ENCODE results near the gene NDUFS7. TPM values are rescaled to one million over a fixed set of nuclear protein-coding genes. Genes with fewer than 3 reads are reported as not detected.

NDUFS7 gene
- total and polyA plus RNA-seq, 7 donors: 99.4 to 262 (median 156) TPM

DNA sequence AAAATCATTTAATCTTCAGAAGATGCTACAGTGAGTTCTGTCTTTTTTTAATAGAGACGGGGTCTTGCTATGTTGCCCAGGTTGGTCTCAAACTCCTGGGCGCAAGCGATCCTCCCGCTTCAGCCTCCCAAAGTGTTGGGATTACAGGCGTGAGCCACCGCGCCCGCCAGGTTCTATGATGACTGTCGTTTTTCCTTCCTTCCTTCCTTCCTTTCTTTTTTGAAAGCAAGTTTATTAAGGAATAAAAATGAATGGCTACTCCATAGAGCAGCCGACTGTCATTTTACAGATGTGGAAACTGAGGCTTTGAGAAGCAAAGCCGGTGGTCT is 18.1 kb downstream of the NDUFS7 start:
- H3K4me3 ChIP-seq: peak overlapping the region in 3 of 4 donors; percentile 52 to 70 (median 56)

DNA sequence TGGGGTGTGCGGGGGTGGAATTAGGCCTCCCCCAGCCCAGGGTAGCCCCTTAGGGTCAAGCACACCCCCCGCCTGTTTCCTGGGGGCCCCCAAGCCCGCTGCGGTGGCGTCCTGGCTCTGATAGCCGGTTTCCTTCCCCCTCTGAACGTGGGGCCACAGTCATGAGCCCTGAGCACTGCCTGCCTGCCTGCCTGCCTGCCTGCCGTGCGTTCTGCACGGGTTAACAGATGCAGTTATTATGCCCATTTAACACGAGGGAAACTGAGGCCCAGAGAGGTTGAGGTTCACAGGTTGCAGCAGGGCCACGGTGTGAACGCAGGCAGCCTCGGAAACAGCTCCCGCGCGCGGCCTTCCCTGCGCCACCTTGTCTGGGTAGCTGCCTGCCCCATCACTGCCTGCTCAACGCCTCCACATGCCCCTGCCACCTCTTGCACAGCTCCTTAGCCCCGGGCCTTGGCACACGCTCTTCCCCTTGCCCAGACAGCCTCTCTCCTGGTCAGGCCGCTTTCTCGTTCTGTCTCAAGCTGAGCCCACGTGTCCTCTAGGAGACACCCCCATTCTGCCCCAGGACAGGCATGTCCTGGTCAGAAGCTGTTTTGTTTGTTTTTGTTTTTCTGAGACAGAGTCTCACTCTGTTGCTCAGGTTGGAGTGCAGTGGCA is 18.8 kb downstream of the NDUFS7 start:
- DNase-seq: no peak
- H3K4me3 ChIP-seq: no peak overlapping the region
- H3K27ac ChIP-seq: no peak overlapping the region
- H3K36me3 ChIP-seq: no peaks in the 10 kb centered on the region
- H3K4me1 ChIP-seq: peaks cover 0 to 25% (median 22%) of the 10 kb centered on the region in 4 donors
- WGBS, 2 donors: 52% methylated on average over 25 of the region's 25 CpGs
- intact Hi-C loops (cut with DNase I): loop anchor here (5.0 kb wide), 1 partner anchor 85 kb away; no protein-coding TSS in a partner anchor
- H3K9me3 ChIP-seq: no peaks in the 10 kb centered on the region
- TF ChIP-seq POLR2AphosphoS5 (IDR thresholded peaks at IDR 0.05): no peak
- TF ChIP-seq EP300 (IDR thresholded peaks at IDR 0.05): no peak
- TF ChIP-seq POLR2A (IDR thresholded peaks at IDR 0.05): no peak
- TF ChIP-seq, protein P1, sequence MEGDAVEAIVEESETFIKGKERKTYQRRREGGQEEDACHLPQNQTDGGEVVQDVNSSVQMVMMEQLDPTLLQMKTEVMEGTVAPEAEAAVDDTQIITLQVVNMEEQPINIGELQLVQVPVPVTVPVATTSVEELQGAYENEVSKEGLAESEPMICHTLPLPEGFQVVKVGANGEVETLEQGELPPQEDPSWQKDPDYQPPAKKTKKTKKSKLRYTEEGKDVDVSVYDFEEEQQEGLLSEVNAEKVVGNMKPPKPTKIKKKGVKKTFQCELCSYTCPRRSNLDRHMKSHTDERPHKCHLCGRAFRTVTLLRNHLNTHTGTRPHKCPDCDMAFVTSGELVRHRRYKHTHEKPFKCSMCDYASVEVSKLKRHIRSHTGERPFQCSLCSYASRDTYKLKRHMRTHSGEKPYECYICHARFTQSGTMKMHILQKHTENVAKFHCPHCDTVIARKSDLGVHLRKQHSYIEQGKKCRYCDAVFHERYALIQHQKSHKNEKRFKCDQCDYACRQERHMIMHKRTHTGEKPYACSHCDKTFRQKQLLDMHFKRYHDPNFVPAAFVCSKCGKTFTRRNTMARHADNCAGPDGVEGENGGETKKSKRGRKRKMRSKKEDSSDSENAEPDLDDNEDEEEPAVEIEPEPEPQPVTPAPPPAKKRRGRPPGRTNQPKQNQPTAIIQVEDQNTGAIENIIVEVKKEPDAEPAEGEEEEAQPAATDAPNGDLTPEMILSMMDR (IDR thresholded peaks at IDR 0.05): no peak
- peaks cover 0 to 12% (median 5%) of the 10 kb centered on the region in 3 donors for H3K27me3 ChIP-seq

More for the DNA sequence above, 18.1 kb downstream of the NDUFS7 start:
- Histone ChIP-seq H3K36me3 (no peaks in the 10 kb centered on the region), H3K27ac (peak overlapping the region in 1 of 4 donors; percentile 39), H3K9me3 (no peaks in the 10 kb centered on the region), H3K4me1 (peaks cover 0 to 23% (median 21%) of the 10 kb centered on the region in 4 donors), H3K27me3 (peaks cover 0 to 12% (median 5%) of the 10 kb centered on the region in 3 donors)
- WGBS, 2 donors: 43 to 55% methylated on average over 11 of the region's 11 CpGs
- TF ChIP-seq POLR2A (IDR thresholded peaks at IDR 0.05) (no peak), EP300 (IDR thresholded peaks at IDR 0.05) (no peak), POLR2AphosphoS5 (IDR thresholded peaks at IDR 0.05) (no peak)
- TF ChIP-seq, protein P1 (IDR thresholded peaks at IDR 0.05): no peak
- intact Hi-C loops (cut with DNase I): loop anchor here (5.0 kb wide), 1 partner anchor 85 kb away; no protein-coding TSS in a partner anchor
- no peak for DNase-seq

DNA sequence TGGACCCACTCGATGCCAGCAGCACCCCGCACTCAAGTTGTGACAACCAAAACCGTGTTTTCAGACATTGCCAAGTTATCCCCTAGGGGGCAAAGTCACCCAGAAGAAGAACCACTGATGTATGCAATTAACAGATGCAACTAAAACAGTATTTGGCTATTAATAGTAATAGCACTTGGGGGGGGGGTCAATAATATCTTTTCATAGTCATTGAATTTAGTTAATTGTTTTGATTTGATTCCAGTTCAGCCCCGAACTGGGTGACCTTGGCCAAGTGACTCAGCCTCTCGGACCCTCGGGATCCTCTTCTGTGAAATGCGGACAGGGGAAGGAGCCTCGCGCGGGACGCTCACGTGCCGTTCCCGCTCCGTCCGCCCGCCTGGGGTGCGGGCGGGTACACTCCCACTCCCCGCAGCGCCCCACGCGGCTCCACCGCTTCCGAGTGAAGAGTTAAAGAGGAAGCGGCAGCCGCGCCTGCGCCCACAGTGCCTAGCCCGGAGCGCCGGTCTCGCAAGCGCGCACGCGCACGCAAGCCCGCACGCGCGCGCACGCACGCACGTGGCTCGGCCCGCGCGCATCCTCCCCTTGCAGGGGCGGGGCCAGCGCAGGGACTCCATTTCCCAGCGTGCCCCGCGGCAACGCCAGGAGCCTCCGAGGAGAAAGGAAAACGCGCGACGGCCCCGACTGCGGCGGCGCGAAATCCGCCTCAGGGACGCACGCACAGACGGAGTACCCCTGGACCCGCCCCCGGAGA is 23.2 kb downstream of the NDUFS7 start:
- Histone ChIP-seq H3K4me3 (peak overlapping the region; percentile 37 to 99 (median 93)), H3K4me1 (peaks cover 4 to 41% (median 39%) of the 10 kb centered on the region in 4 donors), H3K36me3 (no peaks in the 10 kb centered on the region), H3K27me3 (peaks cover 0 to 9% (median 0%) of the 10 kb centered on the region in 3 donors), H3K27ac (peak overlapping the region; percentile 79 to 98 (median 92)), H3K9me3 (no peaks in the 10 kb centered on the region)
- WGBS, 2 donors: 0 to 1% methylated on average over 72 of the region's 72 CpGs
- TF ChIP-seq EP300 (IDR thresholded peaks at IDR 0.05) (peak in 1 of 4 donors; percentile 37), POLR2A (IDR thresholded peaks at IDR 0.05) (no peak), POLR2AphosphoS5 (IDR thresholded peaks at IDR 0.05) (peak; percentile 16 to 47 (median 36))
- TF ChIP-seq, protein P1 (IDR thresholded peaks at IDR 0.05): peak in 3 of 4 experiments; percentile 6 to 45 (median 26)
- peak; percentile 99 for DNase-seq
- intact Hi-C loops (cut with DNase I): loop anchor here (2.0 to 5.0 kb wide), 3 partner anchors 24 to 130 kb away; partner anchors contain the start of genes FAM174C and NDUFS7

DNA sequence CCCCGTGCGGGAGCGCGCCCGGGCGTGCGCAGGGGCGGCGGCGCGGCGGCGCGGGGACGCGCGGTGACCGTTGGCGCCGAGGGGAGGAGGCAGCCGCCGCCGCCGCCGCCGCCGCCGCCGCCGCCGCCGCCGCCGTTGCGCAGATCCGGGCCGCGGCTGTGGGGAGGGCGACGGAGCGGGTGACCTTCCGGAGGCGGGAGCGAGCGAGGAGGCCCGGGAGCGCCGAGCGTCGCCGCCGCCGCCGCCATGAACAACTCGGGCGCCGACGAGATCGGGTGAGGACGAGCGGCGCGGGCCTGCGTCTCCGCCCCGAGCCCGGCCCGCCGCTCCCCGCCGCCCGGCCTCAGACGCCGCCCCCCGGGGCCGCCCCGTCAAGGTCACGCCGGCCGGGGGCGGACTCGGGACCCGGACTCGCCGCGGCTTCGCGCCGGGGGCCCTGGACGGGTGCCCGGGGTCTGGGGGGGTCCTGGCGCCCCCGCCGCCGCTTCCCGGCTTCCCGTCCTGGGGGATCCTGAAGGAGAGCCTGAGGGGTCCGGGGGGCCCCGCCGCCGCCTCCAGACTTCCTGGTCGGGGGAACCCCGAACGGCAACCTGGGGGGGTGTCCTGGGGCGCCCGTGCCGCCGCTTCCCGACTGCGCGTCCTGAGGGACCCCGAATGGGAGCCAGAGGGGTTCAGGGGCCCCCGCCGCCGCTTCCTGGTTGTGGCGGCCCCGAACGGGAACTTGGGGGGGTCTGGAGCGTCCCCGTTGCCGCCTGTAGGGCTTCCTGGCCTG is 24.0 kb downstream of the NDUFS7 start, which contains the start of gene DAZAP1:
Gene DAZAP1 (plus strand): TSS at position 59 of the 772 bp plus-strand sequence. CDS start 188 bp downstream, at position 247.
- peak within 1 kb of the TSS; percentile 93 to 99 (median 94) for H3K4me3 ChIP-seq
- DNase-seq: peak; percentile 74
- intact Hi-C loops (cut with DNase I): loop anchor here (2.0 to 5.0 kb wide), 3 partner anchors 25 to 130 kb away; partner anchors contain the start of genes FAM174C and NDUFS7
- 1% methylated on average over 121 of the region's 121 CpGs for WGBS, 2 donors
- H3K9me3 ChIP-seq: no peaks in the 10 kb centered on the region
- H3K4me1 ChIP-seq: peaks cover 4 to 48% (median 46%) of the 10 kb centered on the region in 4 donors
- H3K27ac ChIP-seq: peak within 1 kb of the TSS; percentile 91 to 98 (median 94)
- H3K27me3 ChIP-seq: peaks cover 0 to 1% (median 0%) of the 10 kb centered on the region in 3 donors
- peaks cover 0 to 2% (median under 1%) of the 10 kb centered on the region in 4 donors for H3K36me3 ChIP-seq
- peak in 2 of 4 donors; percentile 46 to 61 for TF ChIP-seq POLR2AphosphoS5 (IDR thresholded peaks at IDR 0.05)
- TF ChIP-seq, protein P1 (IDR thresholded peaks at IDR 0.05): no peak

Data from sigmoid colon (tissue), 7 donors.